Mesenchymal stem cell (in vitro differentiated cells and primary cell): ENCODE data around the gene TMED9.

Source experiments
- DNase-seq: peaks from one replicate; pipeline ENCODE4 v3.0.0-alpha.2; 2013
- H2AFZ ChIP-seq: one replicate; pipeline ENCODE4 v1.6.1; 2013; ENCODE audit warnings: low read depth, mild to moderate bottlenecking, control low read depth, inconsistent platforms, low read length, moderate library complexity
- H2AK5ac ChIP-seq: 2 replicates; pipeline ENCODE4 v1.6.1; 2013; ENCODE audit warnings: low read length, moderate library complexity, mild to moderate bottlenecking, inconsistent platforms; ENCODE audit not compliant: severe bottlenecking
- H2BK120ac ChIP-seq: one replicate; pipeline ENCODE4 v1.6.1; 2013; ENCODE audit warnings: low read depth, mild to moderate bottlenecking, inconsistent platforms, low read length, moderate library complexity
- H2BK12ac ChIP-seq, 2 experiments: one replicate each; pipeline ENCODE4 v1.6.1; 2013; ENCODE audit warnings: inconsistent platforms in 2 of 2, low read length in 2 of 2, mild to moderate bottlenecking in 2 of 2, moderate library complexity in 2 of 2, control low read depth in 1 of 2
- H2BK15ac ChIP-seq: one replicate; pipeline ENCODE4 v1.6.1; 2013; ENCODE audit warnings: mild to moderate bottlenecking, low read depth, inconsistent platforms; ENCODE audit not compliant: poor library complexity, severe bottlenecking
- H2BK5ac ChIP-seq: 2 replicates; pipeline ENCODE4 v1.6.1; 2013; ENCODE audit warnings: low read depth, mild to moderate bottlenecking, low read length, control low read depth, inconsistent platforms; ENCODE audit not compliant: poor library complexity, severe bottlenecking
- H3K14ac ChIP-seq, 2 experiments: one replicate each; pipeline ENCODE4 v1.6.1; 2013; ENCODE audit warnings: inconsistent platforms in 2 of 2, low read length in 2 of 2, control low read depth in 1 of 2, mild to moderate bottlenecking in 1 of 2, moderate library complexity in 1 of 2
- H3K18ac ChIP-seq, 2 experiments: one replicate each; pipeline ENCODE4 v1.6.1; 2013; ENCODE audit warnings: inconsistent platforms in 2 of 2, low read length in 2 of 2, control low read depth in 1 of 2, low read depth in 1 of 2, mild to moderate bottlenecking in 1 of 2
- H3K23ac ChIP-seq, 2 experiments: one replicate each; pipeline ENCODE4 v1.6.1; 2013; ENCODE audit warnings: inconsistent platforms in 2 of 2, low read length in 2 of 2, mild to moderate bottlenecking in 2 of 2, moderate library complexity in 2 of 2, control low read depth in 1 of 2
- H3K27ac ChIP-seq: 2 replicates; pipeline ENCODE4 v1.5.1; 2013; ENCODE audit warnings: mild to moderate bottlenecking, moderate library complexity, low read length, control low read depth, inconsistent platforms; ENCODE audit not compliant: poor library complexity, severe bottlenecking
- H3K27me3 ChIP-seq, 2 experiments: 2 replicates each; pipeline versions ENCODE4 v1.6.1 to v1.7.0; 2013; ENCODE audit warnings: low read length in 2 of 2, mild to moderate bottlenecking in 2 of 2, moderate library complexity in 2 of 2, control low read depth in 1 of 2, inconsistent platforms in 1 of 2; ENCODE audit not compliant: control insufficient read depth in 1 of 2, insufficient read depth in 1 of 2
- H3K36me3 ChIP-seq, 2 experiments: 2 replicates each; pipeline versions ENCODE4 v1.6.1 to v1.7.0; 2013; ENCODE audit warnings: low read length in 2 of 2, control low read depth in 1 of 2, inconsistent platforms in 1 of 2, low read depth in 1 of 2, mild to moderate bottlenecking in 1 of 2; ENCODE audit not compliant: insufficient read depth in 2 of 2, control insufficient read depth in 1 of 2
- H3K4ac ChIP-seq, 2 experiments: one replicate each; pipeline ENCODE4 v1.6.1; 2013; ENCODE audit warnings: inconsistent platforms in 2 of 2, low read length in 2 of 2, mild to moderate bottlenecking in 2 of 2, moderate library complexity in 2 of 2, control low read depth in 1 of 2, low read depth in 1 of 2
- H3K4me1 ChIP-seq: 2 replicates; pipeline ENCODE4 v1.6.1; 2013; ENCODE audit warnings: low read depth, low read length, control low read depth; ENCODE audit not compliant: control insufficient read depth, insufficient read depth
- H3K4me2 ChIP-seq: 2 replicates; pipeline ENCODE4 v1.6.1; 2013; ENCODE audit warnings: low read length, mild to moderate bottlenecking, inconsistent platforms; ENCODE audit not compliant: poor library complexity, severe bottlenecking
- H3K4me3 ChIP-seq, 2 experiments: 2 replicates each; pipeline versions ENCODE4 v1.5.1 to v1.7.0; 2013; ENCODE audit warnings: low read length in 2 of 2, mild to moderate bottlenecking in 2 of 2, control low read depth in 1 of 2, low read depth in 1 of 2; ENCODE audit not compliant: insufficient read depth in 1 of 2
- H3K79me1 ChIP-seq: replicated peaks from 2 replicates; pipeline ENCODE4 v1.6.1; 2013; ENCODE audit warnings: mild to moderate bottlenecking, control low read depth, low read length, inconsistent platforms; ENCODE audit not compliant: poor library complexity, severe bottlenecking
- H3K9ac ChIP-seq: 2 replicates; pipeline ENCODE4 v1.7.0; 2013; ENCODE audit warnings: mild to moderate bottlenecking, low read length, moderate library complexity
- H3K9me3 ChIP-seq: 2 replicates; pipeline ENCODE4 v1.7.0; 2013; ENCODE audit warnings: mild to moderate bottlenecking, low read length; ENCODE audit not compliant: control insufficient read depth
- H4K8ac ChIP-seq: one replicate; pipeline ENCODE4 v1.6.1; 2013; ENCODE audit warnings: inconsistent platforms, mild to moderate bottlenecking, low read length, moderate library complexity
- H4K91ac ChIP-seq: one replicate; pipeline ENCODE4 v1.6.1; 2013; ENCODE audit warnings: mild to moderate bottlenecking, low read length, inconsistent platforms
- WGBS: methylation state at CpG from one replicate; pipeline ENCODE4 v1.1.7; 2013; ENCODE audit warnings: mixed read lengths; 5-methylcytosine and 5-hydroxymethylcytosine counted together

The TMED9 gene

GRCh38 chr5:177594071-177594470 is 2.1 kb downstream of the TMED9 start:
- no peaks in the 10 kb centered on the region for H3K9me3 ChIP-seq
- H4K91ac ChIP-seq: no peak overlapping the region
- H3K23ac ChIP-seq: no peak overlapping the region
- no peak overlapping the region for H3K27ac ChIP-seq
- no peak overlapping the region for H2BK12ac ChIP-seq
- WGBS: over 99% methylated on average over 8 of the region's 8 CpGs
- no peak overlapping the region for H2AFZ ChIP-seq
- H3K79me1 ChIP-seq: peaks cover 26% of the 10 kb centered on the region
- no peak overlapping the region for H3K4ac ChIP-seq
- H3K36me3 ChIP-seq: peaks cover 37 to 39% of the 10 kb centered on the region in 2 experiments
- no peak overlapping the region for H3K4me2 ChIP-seq
- H4K8ac ChIP-seq: no peak overlapping the region
- no peak overlapping the region for H3K4me3 ChIP-seq
- no peak overlapping the region for H2BK120ac ChIP-seq
- H2BK5ac ChIP-seq: no peak overlapping the region
- no peak overlapping the region for H3K9ac ChIP-seq
- no peak overlapping the region for H2BK15ac ChIP-seq
- no peak for DNase-seq
- H2AK5ac ChIP-seq: no peak overlapping the region
- no peak overlapping the region for H3K18ac ChIP-seq
- H3K14ac ChIP-seq: no peak overlapping the region
- H3K27me3 ChIP-seq: peaks cover 3 to 22% of the 10 kb centered on the region in 2 experiments
- H3K4me1 ChIP-seq: peaks cover 13% of the 10 kb centered on the region

DNA sequence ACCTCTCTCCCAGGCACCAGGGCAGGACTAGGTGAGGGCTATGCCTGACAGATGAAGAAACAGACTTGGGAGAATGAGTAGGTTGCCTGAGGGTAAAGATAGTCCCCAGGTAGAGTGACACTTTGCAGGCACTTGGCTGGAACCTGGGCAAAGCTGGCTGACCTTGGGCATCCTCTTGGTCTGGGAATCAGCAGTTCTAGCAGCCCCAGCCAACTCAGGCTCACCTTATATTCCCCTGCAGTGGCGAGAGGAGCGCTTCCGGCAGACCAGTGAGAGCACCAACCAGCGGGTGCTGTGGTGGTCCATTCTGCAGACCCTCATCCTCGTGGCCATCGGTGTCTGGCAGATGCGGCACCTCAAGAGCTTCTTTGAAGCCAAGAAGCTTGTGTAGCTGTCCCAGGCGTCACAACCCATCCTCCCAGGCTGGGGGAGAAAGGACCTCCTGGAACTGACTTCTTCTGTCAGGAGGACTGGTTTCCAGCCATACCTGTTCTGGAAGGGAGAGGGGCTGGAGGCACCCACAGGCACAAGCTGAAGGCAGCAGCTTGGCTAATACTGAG is 3.1 kb downstream of the TMED9 start:
- H3K4me3 ChIP-seq: no peak overlapping the region
- H3K14ac ChIP-seq: no peak overlapping the region
- H2BK12ac ChIP-seq: no peak overlapping the region
- H3K4me1 ChIP-seq: peaks cover 17% of the 10 kb centered on the region
- H4K8ac ChIP-seq: no peak overlapping the region
- peaks cover 0 to 13% of the 10 kb centered on the region in 2 experiments for H3K27me3 ChIP-seq
- H3K4ac ChIP-seq: no peak overlapping the region
- no peak overlapping the region for H4K91ac ChIP-seq
- H3K4me2 ChIP-seq: no peak overlapping the region
- no peak overlapping the region for H2BK5ac ChIP-seq
- no peak for DNase-seq
- no peaks in the 10 kb centered on the region for H3K9me3 ChIP-seq
- H2BK120ac ChIP-seq: no peak overlapping the region
- H3K18ac ChIP-seq: no peak overlapping the region
- no peak overlapping the region for H3K23ac ChIP-seq
- peaks cover 26% of the 10 kb centered on the region for H3K79me1 ChIP-seq
- H2BK15ac ChIP-seq: no peak overlapping the region
- no peak overlapping the region for H3K9ac ChIP-seq
- H3K36me3 ChIP-seq: peaks cover 37 to 39% of the 10 kb centered on the region in 2 experiments
- 96% methylated on average over 8 of the region's 8 CpGs for WGBS
- H2AK5ac ChIP-seq: no peak overlapping the region
- H2AFZ ChIP-seq: no peak overlapping the region
- H3K27ac ChIP-seq: no peak overlapping the region

- Histone ChIP-seq H2BK12ac (no peak overlapping the region), H2BK5ac (no peak overlapping the region), H3K4me3 (no peak overlapping the region), H2AK5ac (peak overlapping the region; percentile 49), H3K27me3 (peaks cover 0 to 2% of the 10 kb centered on the region in 2 experiments), H4K91ac (no peak overlapping the region), H3K18ac (no peak overlapping the region), H3K4me1 (peaks cover 22% of the 10 kb centered on the region), H3K23ac (no peak overlapping the region), H3K36me3 (peaks cover 37 to 39% of the 10 kb centered on the region in 2 experiments), H3K79me1 (peaks cover 27% of the 10 kb centered on the region), H3K9me3 (no peaks in the 10 kb centered on the region), H2BK15ac (no peak overlapping the region), H4K8ac (no peak overlapping the region), H3K4ac (no peak overlapping the region), H3K9ac (no peak overlapping the region), H3K14ac (no peak overlapping the region), H2AFZ (no peak overlapping the region), H3K4me2 (no peak overlapping the region), H2BK120ac (no peak overlapping the region), H3K27ac (peak overlapping the region; percentile 14)
- DNase-seq: no peak
- 100% methylated on average over 2 of the region's 2 CpGs for WGBS
Observed at GRCh38 chr5:177595991-177596774, 4.2 kb downstream of the TMED9 start.

GRCh38 chr5:177596775-177597238 is 4.8 kb downstream of the TMED9 start:
- Histone ChIP-seq H3K4me3 (no peak overlapping the region), H3K79me1 (peaks cover 33% of the 10 kb centered on the region), H3K27ac (no peak overlapping the region), H4K8ac (no peak overlapping the region), H2AK5ac (peak overlapping the region; percentile 49), H2BK12ac (no peak overlapping the region), H2BK120ac (no peak overlapping the region), H3K23ac (no peak overlapping the region), H3K9ac (no peak overlapping the region), H2BK15ac (no peak overlapping the region), H3K4ac (no peak overlapping the region), H3K36me3 (peaks cover 37 to 39% of the 10 kb centered on the region in 2 experiments), H3K4me1 (peaks cover 23% of the 10 kb centered on the region), H3K4me2 (no peak overlapping the region), H3K18ac (no peak overlapping the region), H3K27me3 (no peaks in the 10 kb centered on the region), H4K91ac (no peak overlapping the region), H2BK5ac (no peak overlapping the region), H3K9me3 (no peaks in the 10 kb centered on the region), H3K14ac (no peak overlapping the region), H2AFZ (no peak overlapping the region)
- WGBS: 100% methylated on average over 2 of the region's 2 CpGs
- no peak for DNase-seq
